ENCODE measurements around the gene DHPS. TPM values are rescaled to one million over a fixed set of nuclear protein-coding genes. Genes with fewer than 3 reads are reported as not detected.
"Not testable (repeated sequence)": the region's sequence is repeated elsewhere in the genome, so short reads cannot be mapped to it uniquely, and the experiment has no call there.

The DHPS gene
- total RNA-seq, 1 donor from 2014 or later: 106 TPM

DNA sequence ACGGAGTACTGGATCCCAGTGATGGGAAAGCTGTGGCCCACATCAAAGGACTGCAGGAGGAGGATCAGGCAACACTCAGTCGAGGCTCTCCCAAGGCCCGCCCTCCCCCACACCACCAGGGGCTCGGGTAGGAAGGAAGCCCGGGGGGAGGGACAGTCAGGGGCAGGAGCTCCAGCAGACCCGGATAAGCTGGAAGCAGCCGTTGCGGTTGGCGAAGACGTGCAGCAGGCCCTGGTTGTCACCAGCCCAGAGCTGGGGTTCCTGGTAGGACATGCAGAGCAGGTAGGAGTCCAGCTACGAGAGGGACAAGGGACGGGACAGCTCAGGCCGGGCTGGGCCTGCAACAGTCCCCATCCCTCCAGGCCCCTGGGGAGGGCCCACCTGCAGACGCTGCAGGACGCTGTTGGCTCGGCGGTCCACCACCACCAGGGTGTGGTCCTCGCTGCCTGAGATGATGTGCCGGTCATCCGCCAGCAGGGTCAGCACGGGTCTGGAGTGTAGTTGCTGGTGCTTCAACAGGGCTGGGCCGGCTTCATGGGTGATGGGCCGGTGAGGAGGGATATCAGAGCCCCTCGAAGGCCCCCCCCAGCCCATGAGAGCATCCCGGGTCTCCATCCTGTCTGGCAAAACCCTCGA, 8.0 kb upstream of the DHPS start:
- no peaks in the 10 kb centered on the region for H3K9me3 Mint-ChIP-seq (ENCODE audit: low read depth)
- H3K36me3 Mint-ChIP-seq (ENCODE audit: insufficient read depth): no peaks in the 10 kb centered on the region
- no peaks in the 10 kb centered on the region for H3K27me3 Mint-ChIP-seq
- H3K4me3 Mint-ChIP-seq (ENCODE audit: low read depth): no peak overlapping the region
- H3K27ac Mint-ChIP-seq: no peak overlapping the region
- TF ChIP-seq, protein P1, sequence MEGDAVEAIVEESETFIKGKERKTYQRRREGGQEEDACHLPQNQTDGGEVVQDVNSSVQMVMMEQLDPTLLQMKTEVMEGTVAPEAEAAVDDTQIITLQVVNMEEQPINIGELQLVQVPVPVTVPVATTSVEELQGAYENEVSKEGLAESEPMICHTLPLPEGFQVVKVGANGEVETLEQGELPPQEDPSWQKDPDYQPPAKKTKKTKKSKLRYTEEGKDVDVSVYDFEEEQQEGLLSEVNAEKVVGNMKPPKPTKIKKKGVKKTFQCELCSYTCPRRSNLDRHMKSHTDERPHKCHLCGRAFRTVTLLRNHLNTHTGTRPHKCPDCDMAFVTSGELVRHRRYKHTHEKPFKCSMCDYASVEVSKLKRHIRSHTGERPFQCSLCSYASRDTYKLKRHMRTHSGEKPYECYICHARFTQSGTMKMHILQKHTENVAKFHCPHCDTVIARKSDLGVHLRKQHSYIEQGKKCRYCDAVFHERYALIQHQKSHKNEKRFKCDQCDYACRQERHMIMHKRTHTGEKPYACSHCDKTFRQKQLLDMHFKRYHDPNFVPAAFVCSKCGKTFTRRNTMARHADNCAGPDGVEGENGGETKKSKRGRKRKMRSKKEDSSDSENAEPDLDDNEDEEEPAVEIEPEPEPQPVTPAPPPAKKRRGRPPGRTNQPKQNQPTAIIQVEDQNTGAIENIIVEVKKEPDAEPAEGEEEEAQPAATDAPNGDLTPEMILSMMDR (IDR thresholded peaks at IDR 0.05; ENCODE audit: unreplicated experiment): no peak
- no peaks in the 10 kb centered on the region for H3K4me1 Mint-ChIP-seq (ENCODE audit: low read depth)
- DNase-seq (ENCODE audit: low spot score, unreplicated experiment): no peak

DNA sequence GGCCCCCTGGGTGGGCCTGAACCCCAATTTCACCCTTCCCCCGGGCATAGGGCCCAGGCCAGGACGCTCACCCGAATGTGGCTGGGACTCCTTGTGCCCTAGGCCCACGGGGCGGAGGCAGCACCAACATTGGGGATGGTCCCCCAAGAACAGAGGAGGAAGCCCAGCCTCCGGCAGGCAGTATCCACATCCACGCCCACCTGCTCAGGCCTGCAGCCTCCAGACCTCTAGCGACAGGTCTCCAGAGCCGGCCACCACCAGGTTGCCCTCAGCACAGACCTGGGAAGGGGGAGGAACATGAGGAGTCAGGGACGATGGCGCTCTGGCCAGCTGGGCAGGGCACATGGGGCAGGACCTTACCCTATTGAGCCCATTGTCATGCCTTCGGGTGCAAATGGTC, 7.3 kb upstream of the DHPS start:
- no peak for DNase-seq (ENCODE audit: low spot score, unreplicated experiment)
- no peaks in the 10 kb centered on the region for H3K36me3 Mint-ChIP-seq (ENCODE audit: insufficient read depth)
- no peak overlapping the region for H3K4me3 Mint-ChIP-seq (ENCODE audit: low read depth)
- TF ChIP-seq, protein P1 (IDR thresholded peaks at IDR 0.05; ENCODE audit: unreplicated experiment): no peak
- no peaks in the 10 kb centered on the region for H3K9me3 Mint-ChIP-seq (ENCODE audit: low read depth)
- H3K4me1 Mint-ChIP-seq (ENCODE audit: low read depth): no peaks in the 10 kb centered on the region
- no peak overlapping the region for H3K27ac Mint-ChIP-seq
- H3K27me3 Mint-ChIP-seq: no peaks in the 10 kb centered on the region

GRCh38 chr19:12687496-12688196, 6.0 kb upstream of the DHPS start, which contains the start of gene GNG14:
TSS of gene GNG14 (plus strand) at chr19:12687998. CDS start at chr19:12688049, 51 bp downstream.
- no peak within 1 kb of the TSS for H3K4me3 Mint-ChIP-seq (ENCODE audit: low read depth)

DNA sequence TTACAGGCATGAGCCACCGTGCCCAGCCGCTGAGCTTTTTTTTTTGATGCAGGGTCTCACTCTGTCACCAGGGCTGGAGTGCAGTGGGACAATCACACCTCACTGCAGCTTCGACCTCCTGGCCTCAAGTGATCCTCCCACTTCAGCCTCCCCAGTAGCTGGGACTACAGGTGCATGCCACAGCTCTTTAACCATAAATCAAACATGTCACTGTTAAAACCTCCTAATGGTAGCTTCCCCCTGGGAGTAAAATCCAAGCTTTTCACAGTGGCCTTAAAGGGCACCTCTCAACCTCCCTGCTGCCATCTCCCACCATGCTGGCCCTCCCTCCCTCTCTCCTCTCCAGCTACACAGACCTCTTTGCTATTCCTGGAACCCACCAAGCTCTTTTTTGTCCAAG, 4.2 kb upstream of the DHPS start:
- TF ChIP-seq, protein P1 (IDR thresholded peaks at IDR 0.05; ENCODE audit: unreplicated experiment): no peak
- Mint-ChIP-seq H3K4me3 (ENCODE audit: low read depth) (no peak overlapping the region), H3K27me3 (no peaks in the 10 kb centered on the region), H3K27ac (no peak overlapping the region), H3K9me3 (ENCODE audit: low read depth) (no peaks in the 10 kb centered on the region), H3K4me1 (ENCODE audit: low read depth) (peaks cover 5% of the 10 kb centered on the region), H3K36me3 (ENCODE audit: insufficient read depth) (peaks cover 4% of the 10 kb centered on the region)
- no peak for DNase-seq (ENCODE audit: low spot score, unreplicated experiment)

More at GRCh38 chr19:12687496-12688196, 6.0 kb upstream of the DHPS start, which contains the start of gene GNG14:
- no peaks in the 10 kb centered on the region for H3K36me3 Mint-ChIP-seq (ENCODE audit: insufficient read depth)
- no peak for DNase-seq (ENCODE audit: low spot score, unreplicated experiment)
- H3K4me1 Mint-ChIP-seq (ENCODE audit: low read depth): no peaks in the 10 kb centered on the region
- TF ChIP-seq, protein P1 (IDR thresholded peaks at IDR 0.05; ENCODE audit: unreplicated experiment): no peak
- no peaks in the 10 kb centered on the region for H3K9me3 Mint-ChIP-seq (ENCODE audit: low read depth)
- H3K27me3 Mint-ChIP-seq: no peaks in the 10 kb centered on the region
- H3K27ac Mint-ChIP-seq: no peak within 1 kb of the TSS

DNA sequence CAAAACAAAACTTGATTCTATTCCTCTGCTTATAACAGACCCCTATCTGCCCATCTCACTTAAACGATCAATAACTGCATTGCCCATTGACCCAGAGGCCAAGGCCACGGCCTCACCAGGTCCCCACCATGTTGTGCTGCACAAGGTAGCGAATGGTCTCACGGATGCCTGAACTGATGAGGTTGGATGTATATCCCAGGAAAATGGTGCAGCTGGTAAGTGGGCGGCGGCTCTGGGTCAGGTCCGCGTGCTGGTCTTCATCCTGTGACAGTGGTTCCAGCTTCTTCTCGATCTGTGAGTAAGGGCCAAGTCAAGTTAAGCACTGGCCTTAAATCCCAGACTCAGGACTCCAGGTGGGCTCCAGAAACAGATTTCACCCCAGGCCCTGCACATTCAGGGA, 1.6 kb downstream of the DHPS start:
- DNase-seq (ENCODE audit: low spot score, unreplicated experiment): no peak
- no peaks in the 10 kb centered on the region for H3K9me3 Mint-ChIP-seq (ENCODE audit: low read depth)
- no peak overlapping the region for H3K27ac Mint-ChIP-seq
- H3K27me3 Mint-ChIP-seq: no peaks in the 10 kb centered on the region
- peak overlapping the region; percentile 50 for H3K4me3 Mint-ChIP-seq (ENCODE audit: low read depth)
- peaks cover 5% of the 10 kb centered on the region for H3K4me1 Mint-ChIP-seq (ENCODE audit: low read depth)
- H3K36me3 Mint-ChIP-seq (ENCODE audit: insufficient read depth): peaks cover 15% of the 10 kb centered on the region
- TF ChIP-seq, protein P1 (IDR thresholded peaks at IDR 0.05; ENCODE audit: unreplicated experiment): no peak

GRCh38 chr19:12678039-12678438, 3.6 kb downstream of the DHPS start:
- H3K4me1 Mint-ChIP-seq (ENCODE audit: low read depth); H3K27ac Mint-ChIP-seq; H3K4me3 Mint-ChIP-seq (ENCODE audit: low read depth); H3K9me3 Mint-ChIP-seq (ENCODE audit: low read depth); DNase-seq (ENCODE audit: low spot score, unreplicated experiment); H3K27me3 Mint-ChIP-seq: not testable (repeated sequence)
- H3K36me3 Mint-ChIP-seq (ENCODE audit: insufficient read depth): peaks cover 22% of the 10 kb centered on the region

All from progenitor cell of endocrine pancreas (in vitro differentiated cells).